Loucy (cell line): ENCODE data around the gene CEP76.

ENCODE experiments used
- H2AFZ ChIP-seq: fragments of 200-600 bp; sonication (generic); 2 replicates; pipeline ENCODE4 v1.6.0; 2016; ENCODE audit warnings: antibody characterized with exemption, mild to moderate bottlenecking, low read length, moderate library complexity
- H3F3A ChIP-seq: fragments of 200-600 bp; 2 replicates; pipeline ENCODE4 v1.6.0; 2016; ENCODE audit warnings: antibody characterized with exemption, low read depth, mild to moderate bottlenecking
- H3K27me3 ChIP-seq: fragments of 200-600 bp; sonication (generic); 2 replicates; pipeline ENCODE4 v1.6.1; 2014; ENCODE audit warnings: low read length, mild to moderate bottlenecking; ENCODE audit not compliant: insufficient read depth, poor library complexity, severe bottlenecking
- H3K36me3 ChIP-seq: fragments of 200-600 bp; sonication (generic); 2 replicates; pipeline ENCODE4 v1.6.1; 2016; ENCODE audit warnings: low read length; ENCODE audit not compliant: insufficient read depth
- H3K4me1 ChIP-seq: fragments of 200-600 bp; sonication (generic); 2 replicates; pipeline ENCODE4 v1.5.1; 2014; ENCODE audit warnings: low read length, mild to moderate bottlenecking; ENCODE audit not compliant: insufficient read depth, poor library complexity, severe bottlenecking
- H3K4me2 ChIP-seq: fragments of 200-600 bp; sonication (generic); 2 replicates; pipeline ENCODE4 v1.6.0; 2014; ENCODE audit warnings: antibody characterized with exemption, low read length, low read depth, mild to moderate bottlenecking; ENCODE audit not compliant: poor library complexity, severe bottlenecking
- H3K4me3 ChIP-seq: fragments of 200-600 bp; sonication (generic); 2 replicates; pipeline ENCODE4 v1.5.1; 2014; ENCODE audit warnings: low read length, mild to moderate bottlenecking, mixed read lengths; ENCODE audit not compliant: poor library complexity, severe bottlenecking
- H3K79me2 ChIP-seq: fragments of 200-600 bp; sonication (generic); 2 replicates; pipeline ENCODE4 v1.6.1; 2014; ENCODE audit warnings: low read length; ENCODE audit not compliant: insufficient read depth
- H3K9ac ChIP-seq: fragments of 200-600 bp; sonication (generic); 2 replicates; pipeline ENCODE4 v1.6.0; 2014; ENCODE audit warnings: mild to moderate bottlenecking, low read depth, low read length, moderate library complexity; ENCODE audit not compliant: poor library complexity, severe bottlenecking
- H3K9me2 ChIP-seq: fragments of 200-600 bp; sonication (generic); replicated peaks from 2 replicates; pipeline ENCODE4 v1.6.1; 2016; ENCODE audit warnings: low read depth, low read length, mixed read lengths
- H3K9me3 ChIP-seq: fragments of 200-600 bp; sonication (generic); 2 replicates; pipeline ENCODE4 v1.6.1; 2014; ENCODE audit warnings: mild to moderate bottlenecking, antibody characterized with exemption, low read length, low read depth; ENCODE audit not compliant: insufficient read depth
- H4K20me1 ChIP-seq: fragments of 200-600 bp; sonication (generic); 2 replicates; pipeline ENCODE4 v1.6.0; 2014; ENCODE audit warnings: antibody characterized with exemption, low read length, mild to moderate bottlenecking; ENCODE audit not compliant: insufficient read depth, poor library complexity, severe bottlenecking
- EZH2phosphoT487 ChIP-seq: fragments of 200-600 bp; IDR thresholded peaks from 2 replicates; pipeline ENCODE4 v1.6.1; 2018; ENCODE audit warnings: antibody characterized with exemption, mild to moderate bottlenecking, moderate library complexity, borderline replicate concordance
- TF ChIP-seq, protein P1 (sequence below): fragments of 200-600 bp; sonication (generic); conservative IDR thresholded peaks from 2 replicates; pipeline ENCODE4 v1.5.1; 2014; ENCODE audit warnings: mild to moderate bottlenecking, antibody characterized with exemption, low read length

Gene CEP76

DNA sequence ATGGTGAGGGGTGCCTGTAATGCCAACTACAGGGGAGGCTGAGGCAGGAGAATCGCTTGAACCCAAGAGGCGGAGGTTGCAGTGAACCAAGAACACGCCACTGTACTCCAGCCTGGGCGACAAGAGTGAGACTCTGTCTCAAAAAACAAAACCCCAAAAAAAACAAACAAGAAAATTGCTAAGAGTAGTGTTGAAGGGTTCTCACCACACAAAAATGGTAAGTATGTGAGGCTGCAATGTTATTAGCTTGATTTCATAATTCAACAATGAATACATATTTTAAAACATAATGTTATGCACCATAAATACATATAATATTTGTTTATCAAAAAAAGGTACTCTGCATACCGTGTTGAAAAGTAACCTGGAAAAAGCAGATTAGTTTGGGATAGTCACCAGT, 46.1 kb upstream of the CEP76 start:
- no peak overlapping the region for H2AFZ ChIP-seq
- no peaks in the 10 kb centered on the region for H3K9me2 ChIP-seq
- TF ChIP-seq, protein P1, sequence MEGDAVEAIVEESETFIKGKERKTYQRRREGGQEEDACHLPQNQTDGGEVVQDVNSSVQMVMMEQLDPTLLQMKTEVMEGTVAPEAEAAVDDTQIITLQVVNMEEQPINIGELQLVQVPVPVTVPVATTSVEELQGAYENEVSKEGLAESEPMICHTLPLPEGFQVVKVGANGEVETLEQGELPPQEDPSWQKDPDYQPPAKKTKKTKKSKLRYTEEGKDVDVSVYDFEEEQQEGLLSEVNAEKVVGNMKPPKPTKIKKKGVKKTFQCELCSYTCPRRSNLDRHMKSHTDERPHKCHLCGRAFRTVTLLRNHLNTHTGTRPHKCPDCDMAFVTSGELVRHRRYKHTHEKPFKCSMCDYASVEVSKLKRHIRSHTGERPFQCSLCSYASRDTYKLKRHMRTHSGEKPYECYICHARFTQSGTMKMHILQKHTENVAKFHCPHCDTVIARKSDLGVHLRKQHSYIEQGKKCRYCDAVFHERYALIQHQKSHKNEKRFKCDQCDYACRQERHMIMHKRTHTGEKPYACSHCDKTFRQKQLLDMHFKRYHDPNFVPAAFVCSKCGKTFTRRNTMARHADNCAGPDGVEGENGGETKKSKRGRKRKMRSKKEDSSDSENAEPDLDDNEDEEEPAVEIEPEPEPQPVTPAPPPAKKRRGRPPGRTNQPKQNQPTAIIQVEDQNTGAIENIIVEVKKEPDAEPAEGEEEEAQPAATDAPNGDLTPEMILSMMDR: no peak
- no peak for TF ChIP-seq EZH2phosphoT487
- H3K4me3 ChIP-seq: no peak overlapping the region
- no peak overlapping the region for H3K4me2 ChIP-seq
- no peaks in the 10 kb centered on the region for H3K79me2 ChIP-seq
- no peaks in the 10 kb centered on the region for H3K27me3 ChIP-seq
- H3K9me3 ChIP-seq: no peaks in the 10 kb centered on the region
- no peaks in the 10 kb centered on the region for H4K20me1 ChIP-seq
- H3K36me3 ChIP-seq: no peaks in the 10 kb centered on the region
- H3F3A ChIP-seq: no peaks in the 10 kb centered on the region
- no peak overlapping the region for H3K9ac ChIP-seq
- peaks cover 21% of the 10 kb centered on the region for H3K4me1 ChIP-seq

DNA sequence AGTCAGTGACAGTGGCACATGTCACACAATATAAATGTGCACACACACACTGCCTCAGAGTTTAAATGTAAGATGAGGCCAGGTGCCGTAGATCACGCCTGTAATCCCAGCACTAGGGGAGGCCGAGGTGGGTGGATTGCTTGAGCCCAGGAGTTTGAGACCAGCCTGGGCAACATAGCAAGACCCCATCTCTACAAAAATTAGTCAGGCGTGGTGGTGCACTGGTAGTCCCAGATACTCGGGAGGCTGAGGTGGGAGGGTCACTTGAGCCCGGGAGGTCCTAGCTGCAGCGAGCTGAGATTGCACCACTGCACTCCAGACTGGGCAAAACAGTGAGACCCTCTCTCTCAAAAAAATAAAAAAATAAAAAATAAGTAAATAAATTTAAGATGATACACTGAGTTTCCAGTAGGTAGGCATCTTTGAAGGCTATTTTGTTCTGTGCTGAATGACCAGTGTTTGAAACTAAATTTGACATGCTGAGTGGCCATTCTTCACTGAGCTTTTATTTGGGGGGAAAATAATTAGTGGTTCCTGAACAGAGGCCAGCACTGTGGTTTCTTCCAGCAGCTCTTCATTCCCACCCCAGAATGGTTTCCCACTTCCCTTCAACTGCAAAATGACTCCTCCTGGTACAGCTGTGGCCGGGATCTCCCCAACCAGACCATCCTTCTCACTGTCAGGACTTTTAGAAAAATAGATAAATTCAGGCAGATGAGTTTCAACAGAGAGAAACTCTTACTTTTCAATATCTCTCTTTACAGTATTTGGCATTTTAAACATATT, 45.2 kb upstream of the CEP76 start:
- Histone ChIP-seq H3F3A (no peaks in the 10 kb centered on the region), H3K79me2 (no peaks in the 10 kb centered on the region), H3K4me3 (no peak overlapping the region), H3K36me3 (no peaks in the 10 kb centered on the region), H3K4me1 (peaks cover 21% of the 10 kb centered on the region), H4K20me1 (no peaks in the 10 kb centered on the region), H3K9ac (no peak overlapping the region), H3K9me3 (no peaks in the 10 kb centered on the region), H3K9me2 (no peaks in the 10 kb centered on the region), H3K27me3 (no peaks in the 10 kb centered on the region), H3K4me2 (no peak overlapping the region), H2AFZ (no peak overlapping the region)
- no peak for TF ChIP-seq EZH2phosphoT487
- TF ChIP-seq, protein P1: no peak

DNA sequence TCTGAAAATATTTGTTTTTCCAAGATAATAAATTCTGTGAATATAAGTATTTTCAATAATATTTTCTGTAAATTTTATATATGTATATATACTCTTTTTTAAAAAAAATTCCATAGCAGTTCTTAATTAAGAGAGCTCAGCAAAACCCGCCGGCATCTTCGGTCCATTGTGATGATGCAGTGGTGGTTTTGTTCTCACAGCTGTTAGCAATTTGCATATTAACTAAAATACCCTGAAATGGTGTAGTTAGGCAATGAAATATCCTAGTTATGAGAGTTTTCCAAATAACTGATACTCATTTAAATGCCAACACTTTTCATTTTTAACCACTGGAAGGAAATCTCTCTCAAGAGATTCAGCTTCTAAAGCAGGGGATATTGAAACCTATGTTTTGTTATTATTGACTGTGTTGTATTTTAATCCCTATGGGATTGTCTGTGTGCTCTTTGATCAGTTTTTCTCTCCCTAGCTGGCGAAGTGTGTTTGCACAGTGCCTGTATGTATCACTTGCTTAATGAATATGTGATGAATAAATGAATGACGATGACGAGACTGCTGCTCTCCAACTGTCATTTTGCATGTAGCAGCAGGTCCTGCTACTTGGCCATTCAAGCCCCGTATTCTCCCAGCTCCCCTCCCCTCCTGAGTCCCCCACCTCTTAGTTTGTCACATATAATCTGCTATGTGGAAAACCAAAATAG, 42.7 kb upstream of the CEP76 start:
- Histone ChIP-seq H3K36me3 (no peaks in the 10 kb centered on the region), H3K4me1 (peaks cover 11% of the 10 kb centered on the region), H3K9ac (no peak overlapping the region), H3K4me2 (no peak overlapping the region), H4K20me1 (no peaks in the 10 kb centered on the region), H2AFZ (no peak overlapping the region), H3K27me3 (no peaks in the 10 kb centered on the region), H3K4me3 (no peak overlapping the region), H3F3A (no peaks in the 10 kb centered on the region), H3K9me3 (no peaks in the 10 kb centered on the region), H3K9me2 (no peaks in the 10 kb centered on the region), H3K79me2 (no peaks in the 10 kb centered on the region)
- no peak for TF ChIP-seq EZH2phosphoT487
- TF ChIP-seq, protein P1: no peak
